ENCODE measurements around the gene EPM2AIP1. TPM values are rescaled to one million over a fixed set of nuclear protein-coding genes. Genes with fewer than 3 reads are reported as not detected.

Gene EPM2AIP1
- total and polyA plus RNA-seq, 2 of the 8 experiments (the other 6 are each of a cell fraction or from before 2014, with no cell fraction given), result 6.6 to 9.0 TPM

DNA sequence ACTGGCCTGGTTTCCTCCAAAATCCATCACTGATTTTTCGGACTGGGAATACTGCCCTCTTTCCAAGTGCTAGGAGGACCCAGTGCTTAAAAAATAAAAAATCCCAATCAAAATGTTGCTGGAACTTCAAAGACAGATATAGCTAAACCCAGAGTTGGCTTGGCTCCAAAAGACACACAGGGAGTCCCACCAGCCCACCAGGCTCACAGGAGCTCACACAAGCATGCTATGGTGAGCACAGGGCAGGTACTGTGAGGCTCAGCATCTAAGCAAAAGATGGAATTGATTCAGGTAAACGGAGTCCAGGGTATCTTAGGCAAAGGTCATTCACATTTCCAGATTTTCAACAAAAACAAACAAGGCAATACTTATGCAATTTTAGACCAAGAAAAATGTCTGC lies 51.8 kb downstream of the EPM2AIP1 start:
- no peak overlapping the region for H2AK5ac ChIP-seq (ENCODE audit: low read depth, low read length)
- no peak overlapping the region for H2BK20ac ChIP-seq (ENCODE audit: low read length)
- POLR2A ChIA-PET (ENCODE audit: partially characterized antibody), result interaction anchor here (1.3 kb wide), 1 partner anchor 9 kb away, joined by 4 read pairs; no protein-coding TSS in a partner anchor
- H2AFZ ChIP-seq (ENCODE audit: low read length), result no peak overlapping the region
- no peaks in the 10 kb centered on the region for H3K36me3 ChIP-seq (ENCODE audit: control insufficient read depth in 2 of 4, insufficient read depth in 4 of 4, low read length in 3 of 4)
- TF ChIP-seq, protein P1, sequence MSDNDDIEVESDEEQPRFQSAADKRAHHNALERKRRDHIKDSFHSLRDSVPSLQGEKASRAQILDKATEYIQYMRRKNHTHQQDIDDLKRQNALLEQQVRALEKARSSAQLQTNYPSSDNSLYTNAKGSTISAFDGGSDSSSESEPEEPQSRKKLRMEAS (IDR thresholded peaks at IDR 0.05), result no peak
- TF ChIP-seq KDM4A (IDR thresholded peaks at IDR 0.05; ENCODE audit: low read depth, low read length, severe bottlenecking) (no peak), TCF12 (IDR thresholded peaks at IDR 0.05; ENCODE audit: low read depth, low read length) (no peak), CTBP2 (IDR thresholded peaks at IDR 0.05; ENCODE audit: borderline replicate concordance, insufficient read depth, insufficient read length, low read length) (no peak), JUND (IDR thresholded peaks at IDR 0.05; ENCODE audit: low read length) (no peak), FOSL1 (IDR thresholded peaks at IDR 0.05; ENCODE audit: insufficient read depth, low read depth, low read length) (no peak), POLR2AphosphoS5 (IDR thresholded peaks at IDR 0.05; ENCODE audit: low read depth, low read length) (no peak)
- H4K8ac ChIP-seq (ENCODE audit: extremely low read depth, insufficient read depth, low read length), result no peak overlapping the region
- no peak overlapping the region for H3K27ac ChIP-seq (ENCODE audit: low read depth, low read length)
- no peak overlapping the region for H3K4me3 ChIP-seq (ENCODE audit: extremely low read depth in 1 of 4, insufficient read depth in 2 of 4, low read depth in 3 of 4, low read length in 4 of 4)
- H4K91ac ChIP-seq (replicated peaks; ENCODE audit: insufficient read length, low read length), result no peak overlapping the region
- CTCF ChIA-PET (ENCODE audit: partially characterized antibody), result interaction anchor here (1.7 to 10.3 kb wide), 4 partner anchors 16 to 36 kb away, joined by 3 to 61 read pairs (median 5); no protein-coding TSS in a partner anchor
- no peaks in the 10 kb centered on the region; the same call in 1 of the 2 replicates for H3K79me1 ChIP-seq (ENCODE audit: low read depth, low read length)
- H3K23me2 ChIP-seq (ENCODE audit: low read depth, low read length), result peaks cover 18% of the 10 kb centered on the region
- no peak overlapping the region for H3K4ac ChIP-seq (replicated peaks; ENCODE audit: insufficient read length, low read depth, low read length)
- no peak overlapping the region for H4K5ac ChIP-seq (ENCODE audit: insufficient read length, low read depth, low read length)
- no peaks in the 10 kb centered on the region for H3K79me2 ChIP-seq (ENCODE audit: control insufficient read depth in 1 of 2, insufficient read depth in 2 of 2, low read length in 2 of 2)
- WGBS, 2 experiments (ENCODE audit: extremely low coverage in 1 of 2, insufficient coverage in 1 of 2, insufficient read length in 1 of 2, insufficient replicate concordance in 2 of 2, low coverage in 1 of 2, low lambda C conversion rate in 2 of 2, missing lambda C conversion rate in 1 of 2), result 88% methylated on average over 2 of the region's 2 CpGs; no CpG with 5 or more reads in 1 of the 2 experiments
- no peak overlapping the region for H3K4me2 ChIP-seq (ENCODE audit: insufficient read depth in 1 of 2, low read depth in 2 of 2, low read length in 2 of 2)
- no peak overlapping the region for H2BK5ac ChIP-seq (ENCODE audit: low read depth, low read length)
- H3K9ac ChIP-seq (replicated peaks in 1 of 4; ENCODE audit: extremely low read depth in 1 of 4, low read depth in 3 of 4, low read length in 3 of 4), result no peak overlapping the region
- peaks cover 0 to 13% (median 4%) of the 10 kb centered on the region in 4 experiments; a peak in 6 of 7 replicates for H3K4me1 ChIP-seq (replicated peaks in 1 of 4; ENCODE audit: control insufficient read depth in 3 of 4, insufficient read depth in 4 of 4, low read length in 3 of 4)
- no peak overlapping the region for H3K14ac ChIP-seq (ENCODE audit: insufficient read length)
- FAIRE-seq, result no peak
- H3K9me3 ChIP-seq (ENCODE audit: insufficient read depth in 2 of 2, low read depth in 1 of 2, low read length in 1 of 2), result no peaks in the 10 kb centered on the region; a peak in 1 of 4 replicates
- H3K23ac ChIP-seq (ENCODE audit: insufficient read length), result no peak overlapping the region
- peak in 1 of 2 experiments; percentile 23 for DNase-seq (ENCODE audit: low read depth in 1 of 2, low spot score in 2 of 2)
- no peak overlapping the region for H2BK120ac ChIP-seq (replicated peaks; ENCODE audit: low read depth, low read length)
- H3K56ac ChIP-seq (replicated peaks; ENCODE audit: insufficient read length, low read depth, low read length), result no peak overlapping the region
- peaks cover 4 to 28% (median 19%) of the 10 kb centered on the region in 4 experiments for H3K27me3 ChIP-seq (replicated peaks in 1 of 4; ENCODE audit: control insufficient read depth in 3 of 4, extremely low read depth in 1 of 4, insufficient read depth in 3 of 4, low read length in 3 of 4)
- H2BK12ac ChIP-seq (ENCODE audit: low read depth, low read length), result no peak overlapping the region
- H4K20me1 ChIP-seq (replicated peaks in 1 of 2; ENCODE audit: control insufficient read depth in 1 of 2, insufficient read depth in 2 of 2, low read length in 2 of 2), result no peaks in the 10 kb centered on the region
- no peak overlapping the region for H3K18ac ChIP-seq (ENCODE audit: extremely low read depth, low read length)
- no peak overlapping the region for H2BK15ac ChIP-seq (ENCODE audit: low read length)
